Stimulated activated CD8-positive, alpha-beta memory T cell treated with anti-CD3 and anti-CD28 coated beads, Interleukin-2, amount 100 ng/mL, for 48 hours (primary cell): ENCODE data around the gene DUSP2.

Source experiments
- DNase-seq, 2 donors: peaks; one replicate each; pipeline ENCODE4 v3.0.0-alpha.2; 2020; ENCODE audit warnings: low read depth in 2 of 2

DUSP2 gene

GRCh38 chr2:96145036-96145847, at the start of gene DUSP2:
Gene DUSP2, minus strand, starts transcription at chr2:96145440. Its CDS starts 86 bp downstream, at chr2:96145354.
- DNase-seq = peak; percentile 85 to 90

GRCh38 chr2:96191937-96192670, 46.9 kb upstream of the DUSP2 start:
- no peak for DNase-seq

GRCh38 chr2:96188821-96189526, 43.7 kb upstream of the DUSP2 start:
- no peak for DNase-seq

GRCh38 chr2:96186562-96186961, 41.3 kb upstream of the DUSP2 start:
- DNase-seq = no peak

- DNase-seq = no peak
Observed at GRCh38 chr2:96185516-96185915, 40.3 kb upstream of the DUSP2 start.

- no peak for DNase-seq
Observed at GRCh38 chr2:96184989-96185388, 39.7 kb upstream of the DUSP2 start.

GRCh38 chr2:96184188-96184587, 38.9 kb upstream of the DUSP2 start:
- DNase-seq = no peak

- DNase-seq = no peak
Observed at GRCh38 chr2:96181529-96181928, 36.3 kb upstream of the DUSP2 start.

GRCh38 chr2:96180521-96180920, 35.3 kb upstream of the DUSP2 start:
- no peak for DNase-seq

GRCh38 chr2:96180002-96180401, 34.8 kb upstream of the DUSP2 start:
- DNase-seq = no peak

- no peak for DNase-seq
Observed at GRCh38 chr2:96176661-96177060, 31.4 kb upstream of the DUSP2 start.

GRCh38 chr2:96175951-96176350, 30.7 kb upstream of the DUSP2 start:
- DNase-seq = no peak

- peak; percentile 76 to 77 for DNase-seq
Observed at GRCh38 chr2:96174251-96175144, 29.3 kb upstream of the DUSP2 start.

GRCh38 chr2:96171831-96172230, 26.6 kb upstream of the DUSP2 start:
- DNase-seq = no peak

GRCh38 chr2:96170626-96171025, 25.4 kb upstream of the DUSP2 start:
- DNase-seq = no peak

- no peak for DNase-seq
Observed at GRCh38 chr2:96169868-96170507, 24.7 kb upstream of the DUSP2 start.

- DNase-seq = no peak
Observed at GRCh38 chr2:96167407-96168013, 22.3 kb upstream of the DUSP2 start.

- DNase-seq = no peak
Observed at GRCh38 chr2:96164459-96165184, 19.4 kb upstream of the DUSP2 start.

GRCh38 chr2:96163768-96164429, 18.7 kb upstream of the DUSP2 start:
- DNase-seq = peak; percentile 78 to 87
